Coronary artery (tissue), 2 donors: Measurements from ENCODE around the gene NELL2.

Experiments
- DNase-seq: peaks from one replicate; pipeline ENCODE4 v3.0.0-alpha.2; 2017; ENCODE audit warnings: low spot score
- H3K27ac ChIP-seq, 2 donors: fragments of 200-600 bp; sonication (generic); one replicate each; pipeline ENCODE4 v1.5.1; 2016 to 2019
- H3K4me3 ChIP-seq: fragments of 200-600 bp; sonication (generic); 2 replicates; pipeline ENCODE4 v1.5.1; 2016; ENCODE audit warnings: mild to moderate bottlenecking, moderate library complexity
- TF ChIP-seq, protein P1 (sequence below): fragments of 200-600 bp; sonication (generic); IDR thresholded peaks from one replicate; pipeline ENCODE4 v1.5.1; 2019; ENCODE audit warnings: antibody characterized with exemption

NELL2 gene

DNA sequence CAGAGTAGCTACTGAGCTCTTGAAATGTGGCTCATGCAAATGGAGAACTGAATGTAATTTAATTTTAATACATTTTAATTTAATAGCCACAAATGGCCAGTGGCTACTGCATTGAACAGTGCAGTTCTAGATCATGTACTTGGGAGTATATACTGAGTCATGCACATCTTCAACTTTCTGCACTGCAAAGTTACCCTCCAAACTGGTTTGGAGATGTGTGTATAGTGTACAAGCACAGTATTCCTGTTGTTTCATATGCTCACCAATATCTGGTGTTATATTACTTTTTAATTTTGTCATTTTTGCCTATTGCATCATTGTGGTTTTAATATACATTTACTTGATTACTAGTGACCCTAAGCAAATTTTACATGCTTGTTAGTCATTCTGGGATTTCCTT lies 372.8 kb downstream of the NELL2 start:
- TF ChIP-seq, protein P1, sequence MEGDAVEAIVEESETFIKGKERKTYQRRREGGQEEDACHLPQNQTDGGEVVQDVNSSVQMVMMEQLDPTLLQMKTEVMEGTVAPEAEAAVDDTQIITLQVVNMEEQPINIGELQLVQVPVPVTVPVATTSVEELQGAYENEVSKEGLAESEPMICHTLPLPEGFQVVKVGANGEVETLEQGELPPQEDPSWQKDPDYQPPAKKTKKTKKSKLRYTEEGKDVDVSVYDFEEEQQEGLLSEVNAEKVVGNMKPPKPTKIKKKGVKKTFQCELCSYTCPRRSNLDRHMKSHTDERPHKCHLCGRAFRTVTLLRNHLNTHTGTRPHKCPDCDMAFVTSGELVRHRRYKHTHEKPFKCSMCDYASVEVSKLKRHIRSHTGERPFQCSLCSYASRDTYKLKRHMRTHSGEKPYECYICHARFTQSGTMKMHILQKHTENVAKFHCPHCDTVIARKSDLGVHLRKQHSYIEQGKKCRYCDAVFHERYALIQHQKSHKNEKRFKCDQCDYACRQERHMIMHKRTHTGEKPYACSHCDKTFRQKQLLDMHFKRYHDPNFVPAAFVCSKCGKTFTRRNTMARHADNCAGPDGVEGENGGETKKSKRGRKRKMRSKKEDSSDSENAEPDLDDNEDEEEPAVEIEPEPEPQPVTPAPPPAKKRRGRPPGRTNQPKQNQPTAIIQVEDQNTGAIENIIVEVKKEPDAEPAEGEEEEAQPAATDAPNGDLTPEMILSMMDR = no peak
- H3K4me3 ChIP-seq = no peak overlapping the region
- no peak for DNase-seq
- H3K27ac ChIP-seq = no peak overlapping the region

DNA sequence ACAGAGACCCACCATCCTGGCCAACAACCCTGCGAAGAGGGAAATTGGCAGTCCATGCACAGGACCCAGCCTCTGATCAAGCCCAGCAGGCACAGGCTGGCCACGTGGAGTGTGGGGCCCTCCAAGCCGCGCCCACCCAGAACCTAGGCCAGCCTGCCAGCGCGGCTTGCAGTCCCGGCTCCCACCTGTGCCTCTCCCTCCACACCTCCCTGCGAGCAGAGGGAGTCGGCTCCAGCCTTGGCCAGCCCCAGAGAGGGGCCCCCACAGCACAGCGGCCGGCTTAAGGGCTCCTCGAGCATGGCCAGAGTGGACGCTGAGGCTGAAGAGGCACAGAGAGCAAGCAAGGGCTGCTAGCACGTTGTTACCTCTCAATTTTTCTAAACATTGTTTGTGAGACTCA lies 373.4 kb downstream of the NELL2 start:
- no peak for DNase-seq
- no peak overlapping the region for H3K4me3 ChIP-seq
- TF ChIP-seq, protein P1 = no peak
- no peak overlapping the region for H3K27ac ChIP-seq

DNA sequence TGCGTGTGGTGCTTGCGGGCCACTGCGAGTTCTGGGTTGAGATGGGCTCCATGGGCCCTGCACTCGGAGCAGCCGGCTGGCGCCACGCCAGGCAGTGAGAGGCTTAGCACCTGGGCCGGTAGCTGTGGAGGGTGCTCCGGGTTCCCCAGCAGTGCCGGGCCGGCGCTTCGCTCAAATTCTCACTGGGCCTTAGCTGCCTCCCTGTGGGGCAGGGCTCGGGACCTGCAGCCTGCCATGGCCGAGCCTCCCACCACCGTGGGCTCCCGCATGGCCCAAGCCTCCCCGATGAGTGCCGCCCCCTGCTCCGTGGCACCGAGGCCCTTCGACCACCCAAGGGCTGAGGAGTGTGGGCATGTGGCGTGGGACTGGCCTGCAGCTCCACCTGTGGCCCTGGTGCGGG lies 375.7 kb downstream of the NELL2 start:
- TF ChIP-seq, protein P1 = no peak
- Histone ChIP-seq H3K27ac (no peak overlapping the region), H3K4me3 (no peak overlapping the region)
- DNase-seq = no peak

DNA sequence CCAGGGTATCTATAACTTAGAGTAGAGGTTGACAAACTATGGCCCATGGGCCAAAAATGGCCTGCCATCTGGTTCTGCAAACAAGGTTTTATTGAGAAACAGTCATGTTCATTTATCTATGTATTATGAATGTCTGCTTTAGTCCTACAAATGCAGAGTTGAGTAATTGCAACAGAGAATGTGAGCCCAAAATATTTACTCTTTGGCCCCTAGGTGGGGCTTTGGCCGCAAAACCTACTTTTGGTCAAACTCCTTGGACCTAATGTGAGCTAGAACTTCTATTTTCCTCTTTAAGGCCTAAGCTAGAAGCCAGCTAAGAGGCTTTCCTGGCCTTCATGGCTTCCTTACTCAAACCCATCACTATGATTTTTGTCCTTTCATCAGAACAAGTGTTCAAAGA lies 379.1 kb downstream of the NELL2 start:
- TF ChIP-seq, protein P1 = no peak
- H3K4me3 ChIP-seq = no peak overlapping the region
- DNase-seq = no peak
- H3K27ac ChIP-seq = no peak overlapping the region

DNA sequence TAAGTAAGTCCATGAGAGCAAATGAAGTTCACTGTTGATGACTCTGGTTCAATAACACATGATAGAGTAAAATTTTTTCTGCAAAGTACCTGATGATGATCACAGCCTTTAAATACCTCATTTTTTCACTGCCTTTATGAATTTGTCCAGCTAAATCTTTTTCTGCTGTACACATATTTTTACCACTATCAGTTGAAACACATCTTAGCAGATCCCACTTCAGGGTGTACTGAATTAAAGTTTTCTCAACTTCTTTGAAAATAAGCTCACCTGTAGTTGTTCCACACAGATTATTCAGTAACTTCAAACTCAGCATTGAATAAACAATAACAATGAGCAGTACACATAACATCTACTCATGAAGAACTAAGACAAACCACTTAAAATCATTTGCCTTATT lies 385.9 kb downstream of the NELL2 start:
- no peak overlapping the region for H3K4me3 ChIP-seq
- DNase-seq = no peak
- H3K27ac ChIP-seq = no peak overlapping the region
- TF ChIP-seq, protein P1 = no peak

GRCh38 chr12:44488180-44488579 lies 387.9 kb downstream of the NELL2 start:
- H3K27ac ChIP-seq = no peak overlapping the region
- no peak overlapping the region for H3K4me3 ChIP-seq
- DNase-seq = no peak
- TF ChIP-seq, protein P1 = no peak

GRCh38 chr12:44484862-44485261 lies 391.3 kb downstream of the NELL2 start:
- no peak for DNase-seq
- Histone ChIP-seq H3K4me3 (no peak overlapping the region), H3K27ac (no peak overlapping the region)
- TF ChIP-seq, protein P1 = no peak
